Stimulated activated CD4-positive, alpha-beta T cell treated with anti-CD3 and anti-CD28 coated beads, Interleukin-1b, Interleukin-23, amount 100 ng/mL, for 48 hours (primary cell): ENCODE data around the gene ATP2A3.

ENCODE experiments used
- DNase-seq: peaks from one replicate; pipeline ENCODE4 v3.0.0-alpha.2; 2020

The ATP2A3 gene

GRCh38 chr17:3907483-3908216 lies 56.6 kb downstream of the ATP2A3 start:
- DNase-seq = no peak

- no peak for DNase-seq
Measured at GRCh38 chr17:3906881-3907280, 57.4 kb downstream of the ATP2A3 start.

- DNase-seq = no peak
Measured at GRCh38 chr17:3905017-3905520, 59.2 kb downstream of the ATP2A3 start.

- DNase-seq = no peak
Measured at GRCh38 chr17:3904501-3904900, 59.7 kb downstream of the ATP2A3 start.

DNA sequence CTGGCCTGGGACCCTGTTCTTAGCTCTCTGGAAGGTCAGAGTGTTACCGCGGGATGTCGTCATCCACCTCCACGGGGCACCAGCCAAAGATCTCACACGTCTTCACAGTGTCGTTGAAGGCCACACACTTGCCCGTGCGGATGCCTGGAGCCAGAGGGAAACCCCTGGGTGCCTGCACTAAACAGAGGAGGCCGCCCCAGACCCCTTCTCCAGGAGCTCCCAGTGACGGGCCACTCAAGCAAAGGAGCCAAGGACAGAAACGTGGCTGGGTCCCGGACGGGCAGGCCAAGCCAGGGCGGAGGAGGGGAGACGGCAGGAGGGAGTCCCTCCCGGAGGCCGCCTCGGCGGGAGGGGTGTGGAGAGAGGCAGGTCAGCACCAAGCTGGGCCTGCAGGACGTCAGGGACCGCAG lies 60.4 kb downstream of the ATP2A3 start:
- no peak for DNase-seq

- no peak for DNase-seq
Measured at GRCh38 chr17:3903051-3903825, 61.0 kb downstream of the ATP2A3 start.

- DNase-seq = no peak
Measured at GRCh38 chr17:3900646-3901045, 63.6 kb downstream of the ATP2A3 start.

GRCh38 chr17:3897731-3898130 lies 66.5 kb downstream of the ATP2A3 start:
- DNase-seq = no peak

DNA sequence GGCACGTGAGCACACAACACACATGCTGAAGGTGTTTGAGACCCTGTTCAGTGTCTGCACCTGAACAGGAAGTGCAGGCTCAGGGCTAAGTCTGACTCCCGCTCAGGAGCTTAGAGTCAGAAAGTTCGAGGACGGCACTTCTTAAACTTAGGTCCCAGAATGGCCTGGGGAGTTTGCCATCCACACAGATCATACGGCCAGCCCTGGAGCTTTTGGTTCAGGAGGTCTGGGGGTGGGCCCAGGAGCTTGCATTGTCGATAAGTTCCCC lies 67.3 kb downstream of the ATP2A3 start:
- no peak for DNase-seq

DNA sequence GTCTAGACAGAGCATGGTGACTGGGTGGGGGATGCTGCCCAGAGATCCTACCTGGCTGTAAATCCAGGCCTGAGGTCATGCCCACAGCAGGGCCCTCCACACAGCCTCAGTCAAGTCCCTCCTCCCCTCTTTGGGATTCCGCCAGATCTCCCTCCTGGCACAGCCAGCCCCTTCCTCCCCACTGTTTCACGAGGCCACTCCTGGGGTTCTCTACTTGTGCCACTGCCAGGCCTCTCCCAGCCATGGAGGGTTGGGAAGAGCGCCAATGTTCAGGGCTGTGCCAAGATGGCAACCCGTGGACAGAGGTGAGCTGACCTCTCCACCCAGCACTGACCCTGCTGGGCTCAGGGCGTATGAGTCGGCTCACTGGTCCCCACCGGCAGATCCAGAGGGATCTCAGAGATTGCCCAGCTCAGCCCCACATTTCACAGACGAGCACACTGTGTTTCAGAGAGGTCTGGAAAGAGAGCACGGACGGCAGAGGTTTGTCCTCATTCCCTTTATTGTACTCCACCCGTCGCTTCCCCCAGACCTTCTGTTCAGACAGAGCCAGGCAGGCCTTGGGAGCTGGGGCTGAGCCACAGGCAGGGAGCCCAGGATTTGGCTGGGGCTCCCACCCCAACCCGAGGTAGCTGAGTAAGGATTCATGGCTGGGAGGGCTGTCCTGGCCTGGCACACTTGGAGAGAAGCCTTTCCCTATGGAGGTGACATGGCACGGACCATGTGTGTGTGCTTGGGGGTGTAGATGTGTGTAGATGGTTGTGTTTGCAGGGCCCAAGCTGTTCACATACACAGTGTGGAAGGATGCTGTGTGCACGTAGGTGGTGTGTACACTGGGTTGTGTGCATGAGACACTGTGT lies 67.9 kb downstream of the ATP2A3 start:
- DNase-seq = no peak

- no peak for DNase-seq
Measured at GRCh38 chr17:3895354-3895753, 68.9 kb downstream of the ATP2A3 start.

- no peak for DNase-seq
Measured at GRCh38 chr17:3894911-3895343, 69.3 kb downstream of the ATP2A3 start.

DNA sequence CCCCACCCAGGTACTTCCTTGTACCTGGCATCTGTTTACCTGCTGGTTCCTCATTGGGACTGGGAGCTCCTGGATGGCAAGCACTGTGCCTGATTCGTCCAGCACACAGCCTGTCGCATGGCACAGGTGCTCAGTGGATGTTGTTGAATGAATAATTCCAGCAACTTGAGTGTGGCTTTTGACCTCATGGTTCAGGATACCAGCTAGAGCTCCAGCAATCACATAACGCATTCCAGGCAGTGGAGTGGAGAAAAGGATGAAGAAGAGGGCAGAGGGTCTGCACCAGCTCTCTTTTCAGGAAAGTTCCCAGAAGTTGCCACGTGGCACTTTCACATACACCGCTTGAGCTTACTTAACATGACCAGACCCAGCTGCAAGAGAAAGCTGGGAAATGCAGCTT lies 70.0 kb downstream of the ATP2A3 start:
- no peak for DNase-seq

DNA sequence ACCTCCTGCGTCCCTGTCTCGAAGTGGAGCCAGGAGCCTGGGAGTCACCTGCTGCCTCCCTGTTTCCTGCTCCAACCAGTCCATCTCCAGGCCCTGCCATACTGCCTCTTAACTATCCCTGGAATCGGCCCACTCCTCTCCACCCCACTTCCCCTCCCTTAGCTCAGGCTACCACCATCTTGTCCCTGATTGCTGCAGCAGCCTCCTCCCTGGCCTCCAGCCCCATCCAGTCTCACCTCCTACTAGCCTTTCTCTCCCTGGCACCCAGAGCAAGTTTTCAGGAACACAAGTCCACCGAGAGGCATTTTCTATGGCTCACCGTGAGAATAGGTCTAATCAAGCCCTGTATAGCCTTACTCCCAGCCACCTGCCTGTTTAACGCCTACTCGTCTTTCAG lies 70.5 kb downstream of the ATP2A3 start:
- no peak for DNase-seq

DNA sequence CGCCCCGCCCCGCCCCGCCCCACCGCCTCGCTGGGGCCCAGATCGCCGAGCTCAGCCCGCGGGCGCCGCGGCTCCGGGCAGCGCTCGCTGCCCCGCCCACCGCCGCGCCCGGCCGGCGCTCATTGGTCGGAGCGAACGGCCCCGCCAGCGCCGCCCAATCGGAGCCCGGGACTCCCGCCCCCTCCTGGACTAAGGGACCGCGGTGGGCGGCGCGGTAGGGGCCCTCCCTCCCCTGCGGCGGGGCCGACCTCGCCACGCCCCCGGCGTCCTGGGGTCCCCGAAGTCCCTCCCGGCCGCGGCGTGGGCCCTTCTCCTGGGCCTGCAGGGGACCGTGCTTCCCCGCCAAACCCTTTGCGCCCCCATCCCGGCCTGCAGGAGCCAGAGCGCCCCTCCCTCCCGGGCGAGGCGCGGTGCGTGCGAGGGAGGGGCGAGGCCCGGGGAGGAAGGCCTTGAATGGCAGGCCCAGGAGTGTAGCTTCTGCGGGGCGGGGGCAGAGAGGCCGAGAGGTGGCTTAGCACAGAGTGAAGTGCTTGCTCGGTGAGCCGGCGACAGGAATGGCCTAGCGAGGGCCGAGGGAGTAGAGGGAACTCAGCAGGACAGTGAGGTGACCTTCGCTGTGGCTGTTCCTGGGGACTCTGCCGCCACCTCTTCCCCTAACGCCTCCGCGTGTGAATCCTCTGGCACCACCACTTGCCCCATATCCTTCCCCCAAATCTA lies 71.1 kb downstream of the ATP2A3 start, which contains the start of gene CAMKK1:
Gene CAMKK1, minus strand, starts transcription at position 51 of the 717 bp plus-strand sequence. CDS start 7,366 bp downstream, outside the sequence.
- peak; percentile 87 for DNase-seq

DNA sequence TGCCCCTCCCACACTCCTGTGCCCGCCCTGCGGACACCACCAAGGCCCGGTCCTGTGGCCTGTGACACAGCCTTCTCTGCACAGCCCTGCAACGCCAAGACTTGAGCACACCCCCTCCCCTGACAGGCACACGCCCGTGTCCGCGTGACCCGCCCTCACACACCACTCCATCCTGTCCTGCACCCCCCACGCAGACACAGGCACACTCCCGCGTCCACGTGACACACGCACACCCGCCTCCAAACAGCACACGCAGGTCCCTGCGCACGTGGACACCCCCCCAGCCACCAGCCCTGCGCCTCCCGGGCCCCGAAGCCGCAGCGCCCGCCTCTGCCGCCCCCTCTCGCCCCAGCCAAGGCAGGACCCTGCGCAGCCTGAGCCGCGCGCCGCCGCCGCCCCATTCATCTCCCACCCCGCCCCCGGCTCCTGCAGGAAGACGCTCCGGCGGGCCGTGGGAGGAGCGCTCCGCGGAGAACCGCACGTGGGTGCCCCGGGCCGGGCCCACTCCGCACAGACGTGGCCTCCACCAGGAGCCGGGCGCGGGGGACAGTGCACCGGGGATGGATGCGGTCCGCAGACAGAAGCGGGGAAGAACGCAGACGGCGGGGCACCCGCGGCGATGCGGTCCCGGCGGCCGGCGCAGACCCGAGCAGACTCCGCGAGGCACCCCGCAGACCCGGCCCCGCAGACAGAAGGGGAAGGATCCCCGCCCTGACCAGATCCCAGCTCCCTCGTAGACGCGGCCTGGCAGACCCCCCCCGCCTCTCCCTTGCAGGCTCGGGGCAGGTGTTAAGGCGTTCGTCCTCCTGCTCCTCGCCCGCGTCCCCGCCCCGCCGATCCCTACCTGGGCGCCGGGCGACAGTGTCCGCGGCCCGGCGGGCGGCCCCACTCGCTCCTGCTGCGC lies 71.9 kb downstream of the ATP2A3 start:
- peak; percentile 55 for DNase-seq

DNA sequence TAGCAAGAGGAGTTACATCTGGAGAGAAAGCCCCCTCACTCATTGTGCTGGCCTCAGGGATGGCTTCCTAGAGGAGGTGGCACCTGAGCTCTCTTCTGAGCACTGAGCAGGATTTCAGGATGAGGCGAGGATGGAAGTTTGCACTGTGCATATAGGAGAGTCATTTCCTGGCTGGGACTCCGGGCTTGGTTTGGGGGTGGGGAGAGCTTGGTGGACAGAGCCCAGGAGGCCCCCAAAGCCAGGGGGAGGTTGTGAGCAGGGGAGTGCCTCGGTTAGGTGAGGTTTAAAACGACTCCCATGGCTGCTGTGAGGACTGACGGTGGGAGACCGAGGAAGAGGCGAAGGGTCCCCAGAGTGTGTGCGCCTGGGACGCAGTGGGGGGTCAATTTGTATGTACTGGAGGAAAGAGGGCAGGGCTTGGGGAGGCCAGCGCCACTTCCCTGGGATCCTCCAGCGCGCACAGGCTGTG lies 72.6 kb downstream of the ATP2A3 start:
- DNase-seq = no peak

DNA sequence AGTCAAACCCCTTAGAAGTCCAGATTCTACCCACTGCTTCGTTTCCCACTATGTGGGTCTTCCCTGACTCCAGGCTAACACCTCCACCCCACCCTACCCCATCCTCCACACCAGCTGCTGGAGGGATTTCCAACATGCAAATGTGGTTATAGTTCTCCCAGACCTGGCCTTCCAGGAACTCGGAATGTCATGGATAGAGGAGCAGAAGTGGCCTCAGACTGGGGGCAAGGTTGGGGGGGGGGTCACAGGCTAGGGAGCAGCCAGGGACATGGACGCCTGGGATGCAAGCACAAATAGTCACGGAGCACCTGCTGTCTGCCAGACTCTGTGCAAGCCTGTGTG lies 73.4 kb downstream of the ATP2A3 start:
- DNase-seq = no peak

GRCh38 chr17:3890082-3890877 lies 74.0 kb downstream of the ATP2A3 start:
- peak; percentile 37 for DNase-seq

DNA sequence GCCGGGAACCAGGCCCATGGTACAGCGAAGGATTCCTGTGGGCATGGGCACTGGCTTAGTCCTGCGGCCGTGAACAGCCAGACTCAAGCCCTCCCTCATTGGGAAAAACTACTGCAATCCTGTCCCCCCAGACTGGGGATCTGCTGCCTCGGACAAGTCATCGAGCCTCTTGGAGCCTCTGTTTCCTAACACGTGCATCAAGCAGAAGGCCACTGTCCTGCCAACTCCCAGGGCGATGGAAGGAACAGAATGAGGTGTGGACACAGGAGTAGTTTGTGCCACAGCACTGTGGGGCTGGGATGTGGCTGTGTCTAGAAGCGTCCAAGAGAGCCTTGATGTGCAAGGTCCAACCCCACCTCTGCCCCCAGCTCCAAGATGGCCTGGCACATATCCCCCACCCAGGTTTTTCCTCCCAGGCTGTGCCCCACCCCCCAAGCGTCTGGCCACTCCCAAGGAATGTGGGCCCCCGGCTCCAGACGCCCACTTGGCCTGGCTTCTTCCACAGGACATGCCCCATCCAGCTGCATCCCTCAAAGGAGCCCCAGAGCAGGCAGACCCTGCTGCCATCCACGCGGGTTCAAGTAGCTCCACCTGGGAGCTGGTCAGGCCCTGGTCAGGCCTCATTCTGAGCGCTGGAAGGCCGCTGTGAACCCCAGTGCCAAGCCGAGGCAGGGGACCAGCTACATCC lies 74.8 kb downstream of the ATP2A3 start:
- no peak for DNase-seq
